Large intestine (tissue), 3 donors: ENCODE results near the gene SHC4. TPM values are rescaled to one million over a fixed set of nuclear protein-coding genes. Genes with fewer than 3 reads are reported as not detected.

Experiments used
- DNase-seq, 2 donors: peaks; one replicate each; pipeline versions ENCODE4 v3.0.0 to v3.0.0-alpha.2; 2013
- H3K27ac ChIP-seq: one replicate; pipeline ENCODE4 v1.5.1; 2013; ENCODE audit warnings: low read length
- H3K27me3 ChIP-seq: 2 replicates; pipeline ENCODE4 v1.6.1; 2013; ENCODE audit warnings: low read length; ENCODE audit not compliant: control insufficient read depth, insufficient read depth
- H3K36me3 ChIP-seq: 2 replicates; pipeline ENCODE4 v1.6.1; 2013; ENCODE audit warnings: low read length; ENCODE audit not compliant: control insufficient read depth, insufficient read depth
- H3K4me1 ChIP-seq: one replicate; pipeline ENCODE4 v1.6.1; 2013; ENCODE audit warnings: low read length; ENCODE audit not compliant: control insufficient read depth, insufficient read depth
- H3K4me3 ChIP-seq: one replicate; pipeline ENCODE4 v1.5.1; 2013; ENCODE audit warnings: low read length
- H3K9me3 ChIP-seq: one replicate; pipeline ENCODE4 v1.6.1; 2013; ENCODE audit warnings: mild to moderate bottlenecking, low read depth, low read length, moderate library complexity; ENCODE audit not compliant: control insufficient read depth
- WGBS: methylation state at CpG from one replicate; pipeline ENCODE4 v1.1.5; 2013; ENCODE audit warnings: low lambda C conversion rate; ENCODE audit not compliant: insufficient coverage; 5-methylcytosine and 5-hydroxymethylcytosine counted together
- polyA plus RNA-seq: library from polyadenylated mRNA; unstranded; fragments of 120-200 nt; gene quantifications from one replicate; pipeline ENCODE4 v1.2.1, GENCODE V29; 2013

Gene SHC4
- polyA plus RNA-seq, 1 donor = 1.7 TPM

DNA sequence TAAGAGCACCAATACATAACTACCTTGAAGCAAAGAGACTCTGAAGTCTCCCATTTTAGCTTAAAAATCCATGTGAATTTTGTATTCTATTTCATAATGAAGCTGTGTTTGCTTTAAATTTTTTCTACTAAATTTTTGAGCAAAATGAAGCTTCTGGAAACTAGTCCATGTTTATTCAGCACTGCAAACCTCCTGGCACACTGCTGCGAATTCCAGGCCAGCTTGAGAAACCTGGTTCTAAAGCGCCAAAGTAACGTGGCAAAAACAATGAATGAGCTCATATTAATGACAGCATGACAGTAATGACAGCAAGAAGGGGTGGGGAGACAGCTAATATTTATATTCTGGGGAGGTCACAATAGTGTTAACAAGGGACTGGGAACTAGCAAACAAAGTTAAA, 178.5 kb downstream of the SHC4 start:
- Histone ChIP-seq H3K4me1 (no peaks in the 10 kb centered on the region), H3K36me3 (peaks cover 18% of the 10 kb centered on the region), H3K9me3 (no peaks in the 10 kb centered on the region), H3K27ac (no peak overlapping the region), H3K27me3 (no peaks in the 10 kb centered on the region), H3K4me3 (no peak overlapping the region)
- no peak for DNase-seq
- 63% methylated on average over 2 of the region's 3 CpGs for WGBS

DNA sequence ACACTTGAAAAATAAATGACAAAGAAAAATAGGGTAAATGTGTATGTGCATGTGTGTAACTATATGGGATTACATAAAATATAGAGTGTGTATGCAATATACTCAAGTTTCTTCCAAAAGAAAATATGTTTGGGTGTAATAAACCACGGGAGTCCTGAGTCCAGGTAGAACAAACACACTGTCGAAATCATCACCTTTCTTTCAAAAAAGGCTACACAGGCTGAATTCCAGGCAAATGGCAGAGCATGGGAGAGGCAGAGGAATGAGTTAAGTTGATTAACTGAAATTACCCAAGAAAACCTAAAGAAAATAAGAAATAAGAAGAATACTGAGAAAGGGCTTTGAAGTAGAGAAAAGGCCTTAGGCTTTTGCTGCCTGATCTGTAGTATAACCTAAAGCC, 179.0 kb downstream of the SHC4 start:
- DNase-seq = no peak
- WGBS = no CpG with 5 or more reads among the region's 2 CpGs
- H3K9me3 ChIP-seq = no peaks in the 10 kb centered on the region
- no peak overlapping the region for H3K27ac ChIP-seq
- H3K4me3 ChIP-seq = no peak overlapping the region
- H3K27me3 ChIP-seq = no peaks in the 10 kb centered on the region
- H3K4me1 ChIP-seq = no peaks in the 10 kb centered on the region
- H3K36me3 ChIP-seq = peaks cover 19% of the 10 kb centered on the region

DNA sequence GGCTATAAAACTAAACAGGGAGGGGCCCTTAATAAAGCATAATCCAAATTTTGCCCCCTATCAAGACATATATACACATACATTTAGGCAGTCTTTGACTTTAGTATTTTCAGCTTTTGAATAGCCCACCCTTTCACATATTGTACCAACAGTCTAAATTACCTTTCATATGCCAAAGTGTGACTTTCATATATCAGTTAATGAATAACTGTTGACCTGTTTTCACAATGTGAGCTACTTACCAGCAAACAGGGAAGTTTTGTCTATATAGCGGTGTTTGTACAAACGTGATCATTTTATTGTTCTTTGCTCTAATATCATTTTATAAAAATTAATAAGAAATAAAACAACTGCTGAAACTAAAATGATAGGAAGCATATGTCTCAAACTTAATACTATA, 180.8 kb downstream of the SHC4 start:
- Histone ChIP-seq H3K4me1 (no peaks in the 10 kb centered on the region), H3K4me3 (no peak overlapping the region), H3K27ac (no peak overlapping the region), H3K36me3 (peaks cover 11% of the 10 kb centered on the region), H3K9me3 (no peaks in the 10 kb centered on the region), H3K27me3 (no peaks in the 10 kb centered on the region)
- WGBS = 67% methylated on average over 2 of the region's 2 CpGs
- no peak for DNase-seq

DNA sequence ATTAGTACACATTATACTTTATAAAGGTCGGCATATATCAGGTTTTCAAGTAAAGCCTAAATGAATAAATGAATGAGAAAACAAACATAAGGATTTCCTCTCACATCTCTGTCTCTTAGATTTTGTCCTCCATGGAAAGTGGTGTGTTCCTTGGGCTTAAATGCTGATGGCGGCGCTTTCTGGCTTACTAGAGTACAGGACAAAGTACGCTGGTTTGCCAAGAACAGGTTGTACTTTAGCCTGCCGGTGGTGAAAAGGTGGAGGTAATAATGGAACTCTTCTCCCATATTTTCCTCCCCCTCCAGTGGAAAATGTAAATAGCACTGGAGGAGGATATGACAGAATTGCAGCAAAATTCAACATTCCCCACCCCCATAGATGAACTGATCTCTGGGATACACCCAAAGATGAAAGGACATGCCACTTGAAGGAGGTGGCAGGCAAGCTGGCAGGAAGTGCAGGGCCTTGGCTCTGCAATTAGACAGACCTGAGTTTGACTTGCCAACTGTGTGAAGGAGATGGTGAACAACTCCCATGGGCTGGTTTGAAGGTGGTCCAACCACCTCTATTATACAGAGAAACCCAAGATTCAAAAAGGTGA, 182.1 kb downstream of the SHC4 start:
- no peaks in the 10 kb centered on the region for H3K4me1 ChIP-seq
- H3K36me3 ChIP-seq = peaks cover 10% of the 10 kb centered on the region
- H3K9me3 ChIP-seq = no peaks in the 10 kb centered on the region
- H3K4me3 ChIP-seq = no peak overlapping the region
- WGBS = no CpG with 5 or more reads among the region's 5 CpGs
- H3K27ac ChIP-seq = no peak overlapping the region
- no peaks in the 10 kb centered on the region for H3K27me3 ChIP-seq
- DNase-seq = peak; percentile 41 to 62

DNA sequence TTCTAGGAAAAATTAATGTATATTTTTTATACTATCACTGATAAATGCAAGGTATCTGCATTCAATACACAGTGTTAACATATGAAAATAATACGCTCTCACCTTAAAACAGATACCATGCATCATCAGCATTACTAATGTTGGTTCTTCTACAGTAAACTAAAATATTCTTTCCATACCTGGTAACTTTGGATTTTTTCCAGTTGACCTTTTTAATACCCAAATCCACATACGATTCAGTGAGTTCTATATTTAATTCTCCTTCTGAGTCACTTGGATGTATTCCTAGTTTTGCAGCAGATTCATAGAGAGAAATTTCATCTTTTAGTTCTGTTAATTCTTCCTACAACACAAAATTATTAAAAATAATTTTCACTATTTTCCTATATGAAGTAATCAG, 182.7 kb downstream of the SHC4 start:
- H3K27ac ChIP-seq = no peak overlapping the region
- no peak overlapping the region for H3K4me3 ChIP-seq
- H3K36me3 ChIP-seq = peaks cover 10% of the 10 kb centered on the region
- no peaks in the 10 kb centered on the region for H3K4me1 ChIP-seq
- WGBS = 100% methylated on average over 2 of the region's 2 CpGs
- no peaks in the 10 kb centered on the region for H3K9me3 ChIP-seq
- H3K27me3 ChIP-seq = no peaks in the 10 kb centered on the region
- DNase-seq = no peak

DNA sequence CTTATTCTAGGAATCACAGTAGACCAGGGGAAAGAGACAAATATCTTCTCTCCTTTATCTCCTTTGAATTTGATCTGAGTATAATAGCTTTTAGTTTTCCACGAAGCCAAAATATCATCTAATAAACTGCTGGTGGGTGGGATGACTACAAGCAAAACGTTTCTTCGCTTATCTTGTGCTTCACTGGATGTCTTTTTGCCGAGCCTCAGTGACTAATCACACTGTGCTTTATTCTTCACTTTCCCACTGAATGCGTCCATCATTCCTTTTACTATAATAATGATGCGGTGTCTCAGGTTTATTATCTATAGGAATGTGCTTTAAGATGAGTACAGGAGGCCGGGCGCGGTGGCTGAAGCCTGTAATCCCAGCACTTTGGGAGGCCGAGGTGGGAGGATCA, 185.4 kb downstream of the SHC4 start:
- Histone ChIP-seq H3K27me3 (no peaks in the 10 kb centered on the region), H3K9me3 (no peaks in the 10 kb centered on the region), H3K4me3 (no peak overlapping the region), H3K4me1 (no peaks in the 10 kb centered on the region), H3K27ac (no peak overlapping the region), H3K36me3 (peaks cover 7% of the 10 kb centered on the region)
- WGBS = no CpG with 5 or more reads among the region's 10 CpGs
- no peak for DNase-seq

DNA sequence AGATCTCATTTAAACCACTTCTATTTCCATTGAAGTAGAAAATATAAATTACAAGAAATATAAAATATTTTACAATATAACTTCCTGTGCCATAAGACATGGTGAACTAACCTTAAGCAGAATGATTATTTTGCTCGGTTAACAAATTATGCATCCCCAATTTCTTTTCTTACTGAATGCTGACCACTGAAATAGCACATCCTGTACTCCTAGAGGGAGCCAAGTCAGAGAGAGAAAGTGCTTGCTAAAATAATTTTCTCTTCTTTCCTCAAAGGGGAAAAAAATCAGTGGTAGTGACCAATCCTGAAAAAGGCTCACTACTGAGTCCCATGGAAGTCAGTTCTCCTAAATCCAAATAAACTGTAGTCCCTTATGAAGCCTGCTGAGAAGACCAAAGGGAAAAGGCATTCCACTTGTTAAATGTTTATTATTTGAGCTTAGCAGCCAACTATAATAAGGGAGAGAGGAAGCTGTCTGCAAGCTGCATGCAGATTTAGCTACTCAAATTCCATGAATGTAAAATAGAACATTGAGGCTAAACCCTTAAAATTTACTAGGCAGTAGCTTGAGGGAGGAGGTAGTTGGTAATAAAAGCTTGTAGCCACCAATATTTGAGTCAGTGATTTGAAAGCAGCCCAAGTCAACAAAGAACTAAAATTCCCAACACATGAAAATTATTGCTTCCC, 185.9 kb downstream of the SHC4 start:
- H3K9me3 ChIP-seq = no peaks in the 10 kb centered on the region
- H3K4me1 ChIP-seq = no peaks in the 10 kb centered on the region
- H3K27ac ChIP-seq = no peak overlapping the region
- no peaks in the 10 kb centered on the region for H3K27me3 ChIP-seq
- H3K36me3 ChIP-seq = peaks cover 7% of the 10 kb centered on the region
- DNase-seq = no peak
- WGBS = no CpG with 5 or more reads among the region's 1 CpG
- no peak overlapping the region for H3K4me3 ChIP-seq

DNA sequence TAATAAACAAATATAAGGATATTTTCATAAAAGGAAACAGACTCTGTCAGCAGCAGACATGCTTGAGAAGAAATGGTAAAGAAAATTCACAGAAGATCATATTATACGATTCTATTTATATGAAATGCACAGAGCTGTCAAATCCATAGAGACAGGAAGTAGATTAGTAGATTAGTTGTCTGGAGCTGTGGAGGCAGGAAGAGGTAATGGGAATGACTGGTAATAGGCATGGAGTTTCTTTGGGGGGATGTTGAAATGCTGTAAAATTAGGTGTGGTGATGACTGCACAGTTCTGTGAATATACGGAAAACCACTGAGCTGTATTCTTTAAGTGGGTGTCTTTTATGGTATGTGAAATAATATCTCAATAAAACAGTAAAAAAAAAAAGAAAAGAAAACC, 188.2 kb downstream of the SHC4 start:
- no peak overlapping the region for H3K27ac ChIP-seq
- no peaks in the 10 kb centered on the region for H3K9me3 ChIP-seq
- no peaks in the 10 kb centered on the region for H3K4me1 ChIP-seq
- WGBS = 88% methylated on average over 1 of the region's 2 CpGs
- DNase-seq = no peak
- H3K27me3 ChIP-seq = no peaks in the 10 kb centered on the region
- H3K36me3 ChIP-seq = peaks cover 8% of the 10 kb centered on the region
- H3K4me3 ChIP-seq = no peak overlapping the region

DNA sequence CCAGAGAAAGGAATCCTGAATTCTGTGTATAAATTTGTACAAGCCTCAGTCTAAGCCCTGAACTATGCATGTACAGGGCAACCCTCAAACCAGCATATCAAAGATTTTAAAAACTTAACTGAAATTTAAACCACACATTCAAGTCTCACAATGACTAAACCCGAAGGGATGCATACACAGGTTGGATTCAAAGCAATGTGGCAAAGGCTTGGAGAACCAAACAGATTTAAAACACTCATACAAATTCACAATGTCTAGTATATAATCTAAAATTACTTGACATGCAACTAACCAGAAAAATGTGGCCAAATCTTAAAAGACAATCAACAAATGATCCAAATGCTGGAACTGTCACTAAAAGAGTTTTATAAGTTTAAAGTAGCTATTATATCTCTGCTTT, 189.2 kb downstream of the SHC4 start:
- no peaks in the 10 kb centered on the region for H3K4me1 ChIP-seq
- DNase-seq = no peak
- WGBS = no CpG with 5 or more reads among the region's 1 CpG
- no peaks in the 10 kb centered on the region for H3K27me3 ChIP-seq
- no peak overlapping the region for H3K4me3 ChIP-seq
- peaks cover 4% of the 10 kb centered on the region for H3K36me3 ChIP-seq
- H3K9me3 ChIP-seq = no peaks in the 10 kb centered on the region
- H3K27ac ChIP-seq = no peak overlapping the region
